Left colon (tissue), 2 donors: ENCODE data around the gene WDR4. TPM values are rescaled to one million over a fixed set of nuclear protein-coding genes. Genes with fewer than 3 reads are reported as not detected.
"Not testable (repeated sequence)": the region's sequence is repeated elsewhere in the genome, so short reads cannot be mapped to it uniquely, and the experiment has no call there.

ENCODE experiments used
- ATAC-seq: fragments of 200-7000 bp; cut with Tn5 transposase; one replicate; pipeline ENCODE4 v1.9.1; 2020; ENCODE audit warnings: mild to moderate bottlenecking, moderate library complexity
- DNase-seq, 2 donors: peaks; one replicate each; pipeline ENCODE4 v3.0.0-alpha.2; 2020
- intact Hi-C, 2 donors: fragments of 100-400 bp; cut with DNase I in 1 of 2; cut with micrococcal nuclease in 1 of 2; formaldehyde crosslinking; loops; one replicate each; pipeline versions ENCODE4 v1.11.2 to v1.14.0; 2022; cut with DNase I, micrococcal nuclease
- long read RNA-seq: library from polyadenylated mRNA; unstranded; transcript quantifications from one replicate; pipeline ENCODE4 v2.0.0, GENCODE V29; 2021
- total RNA-seq, 2 donors: library from RNA; stranded (reverse); fragmentation: NEBNext Ultra II Directional; extraction: Animal tissue kit (Norgen Biotek cat#: 25700); gene quantifications; one replicate each; pipeline ENCODE4 v1.2.1, GENCODE V29; 2021
- donor health status: DM: no; HTN: no; CAD: no.
- donor health status: DM: yes; HTN: yes; CAD: no.

WDR4 gene, protein sequence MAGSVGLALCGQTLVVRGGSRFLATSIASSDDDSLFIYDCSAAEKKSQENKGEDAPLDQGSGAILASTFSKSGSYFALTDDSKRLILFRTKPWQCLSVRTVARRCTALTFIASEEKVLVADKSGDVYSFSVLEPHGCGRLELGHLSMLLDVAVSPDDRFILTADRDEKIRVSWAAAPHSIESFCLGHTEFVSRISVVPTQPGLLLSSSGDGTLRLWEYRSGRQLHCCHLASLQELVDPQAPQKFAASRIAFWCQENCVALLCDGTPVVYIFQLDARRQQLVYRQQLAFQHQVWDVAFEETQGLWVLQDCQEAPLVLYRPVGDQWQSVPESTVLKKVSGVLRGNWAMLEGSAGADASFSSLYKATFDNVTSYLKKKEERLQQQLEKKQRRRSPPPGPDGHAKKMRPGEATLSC
- total RNA-seq: 10 to 100 TPM; 10.5 to 21.5 TPM
- long read RNA-seq, transcript WDR4-201 (12 exons, 1,471 nt): major isoform, 14 of 28 reads
- long read RNA-seq, transcript WDR4-202 (11 exons, 2,122 nt): minor isoform, 5 of 28 reads
- long read RNA-seq, partial matches to known transcripts: 1 of 28 reads
- long read RNA-seq, other reads (novel, unspliced or antisense): 8 of 28 reads

DNA sequence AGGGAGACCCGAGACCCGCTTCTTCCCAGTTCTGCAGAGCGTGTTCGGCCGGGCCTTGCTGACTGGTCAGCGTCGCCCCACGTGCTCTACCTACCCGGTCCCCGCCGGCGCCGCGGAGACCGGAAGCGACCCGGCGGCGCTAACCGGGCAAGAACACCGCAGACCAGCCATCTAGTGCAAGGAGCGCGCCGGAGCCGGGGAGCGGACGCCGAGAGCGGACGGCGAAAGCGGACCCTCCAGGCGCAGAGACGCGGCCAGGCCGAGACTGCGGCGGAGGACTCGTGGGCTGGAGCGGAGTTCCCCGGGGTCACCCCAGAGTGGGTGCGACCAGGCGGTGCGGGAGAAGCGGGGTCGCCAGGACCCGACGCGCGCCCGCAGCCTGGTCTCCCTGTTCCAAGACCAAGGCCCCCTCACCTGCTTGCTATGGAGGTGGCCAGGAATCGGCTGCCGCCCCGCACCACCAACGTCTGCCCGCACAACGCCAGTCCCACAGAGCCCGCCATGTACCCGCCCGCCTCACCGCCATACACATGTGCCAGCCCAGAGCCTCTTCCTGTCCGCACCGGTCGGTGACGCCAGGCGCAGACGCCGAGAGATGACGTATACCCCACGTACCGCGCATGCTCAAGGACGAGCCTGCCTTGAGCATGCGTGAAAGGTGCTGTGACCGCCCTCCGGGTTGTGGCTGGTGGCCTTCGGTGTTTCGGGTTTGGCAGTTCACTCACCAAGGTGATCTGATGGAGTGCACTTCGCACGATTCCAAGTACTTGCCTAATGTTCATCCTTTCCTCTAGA, at the start of gene WDR4:
WDR4 (minus strand) TSS at position 547 of the 795 bp plus-strand sequence; CDS start at position 503, 44 bp downstream.
- intact Hi-C loops: no loop called here
- peak; percentile 97 to 98 for DNase-seq
- peak; percentile 96 for ATAC-seq

DNA sequence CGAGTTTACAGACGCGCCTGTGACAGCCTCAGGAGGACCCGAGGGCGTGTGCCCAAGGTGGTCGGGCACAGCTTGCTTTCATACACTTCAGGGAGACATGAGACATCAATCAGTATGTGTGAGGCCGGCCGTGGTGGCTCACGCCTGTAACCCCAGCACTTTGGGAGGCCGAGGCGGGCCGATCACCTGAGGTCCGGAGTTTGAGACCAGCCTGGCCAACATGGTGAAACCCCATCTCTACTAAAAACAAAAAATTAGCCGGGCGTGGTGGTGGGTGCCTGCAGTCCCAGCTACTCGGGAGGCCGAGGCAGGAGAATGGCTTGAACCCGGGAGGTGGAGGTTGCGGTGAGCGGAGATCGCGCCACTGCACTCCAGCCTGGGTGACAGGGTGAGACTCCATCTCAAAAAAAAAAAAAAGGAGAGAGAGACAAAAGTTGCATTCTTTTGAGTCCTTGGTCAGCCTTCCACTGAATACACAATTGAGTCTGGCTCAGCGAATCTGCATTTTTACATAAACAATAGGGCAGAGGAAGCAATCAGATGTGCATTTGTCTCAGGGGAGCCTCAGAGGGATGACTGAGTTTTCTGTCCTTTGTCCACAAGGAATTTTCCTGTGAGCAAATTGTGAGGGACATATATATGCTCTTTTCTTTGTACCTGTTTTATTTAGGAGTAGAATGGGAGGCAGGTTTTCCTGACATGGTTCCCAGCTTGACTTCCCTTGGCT, 48.3 kb upstream of the WDR4 start:
- intact Hi-C loops, ATAC-seq, DNase-seq: not testable (repeated sequence)

DNA sequence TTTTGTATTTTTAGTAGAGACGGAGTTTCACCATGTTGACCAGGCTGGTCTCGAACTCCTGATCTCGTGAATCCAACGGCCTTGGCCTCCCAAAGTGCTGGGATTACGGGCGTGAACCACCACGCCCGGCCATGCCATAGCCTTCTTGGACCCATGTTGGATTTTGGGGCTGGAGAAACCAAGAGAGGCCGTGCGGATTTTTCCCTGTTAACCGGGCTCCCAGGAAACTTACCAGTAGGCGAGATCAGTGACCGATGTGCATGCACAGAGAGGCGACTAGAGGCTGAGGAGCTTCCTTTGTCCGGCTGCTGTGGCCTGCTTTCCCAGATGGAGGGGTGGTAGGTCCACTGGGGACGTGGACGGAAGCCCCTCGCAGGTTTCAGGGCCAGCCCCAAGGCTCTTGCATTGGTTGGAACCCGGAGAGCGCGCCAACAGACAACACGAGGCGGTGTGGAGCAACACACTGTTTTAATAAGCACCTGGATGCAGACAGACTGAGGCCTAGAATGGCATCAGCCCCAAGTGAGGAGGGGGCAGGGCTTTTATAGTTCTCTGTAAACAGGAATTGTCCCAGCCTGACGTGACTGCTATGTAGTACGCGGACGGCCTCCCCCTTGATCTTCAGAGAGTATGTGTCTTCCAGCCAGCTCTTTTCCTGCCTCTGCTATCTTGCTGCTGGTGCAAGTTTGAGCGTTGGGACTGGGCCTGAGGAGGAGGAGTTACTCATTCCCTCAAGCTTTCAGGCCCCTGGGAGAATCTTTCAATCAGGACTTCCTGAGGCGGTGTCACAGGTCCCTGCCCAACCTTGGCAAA, 46.0 kb upstream of the WDR4 start, which contains the start of gene ERVH48-1:
ERVH48-1 (minus strand) TSS at position 517 of the 813 bp plus-strand sequence. CDS start 6,624 bp downstream, outside the sequence.
- intact Hi-C loops: no loop called here
- ATAC-seq: no peak
- no peak for DNase-seq

DNA sequence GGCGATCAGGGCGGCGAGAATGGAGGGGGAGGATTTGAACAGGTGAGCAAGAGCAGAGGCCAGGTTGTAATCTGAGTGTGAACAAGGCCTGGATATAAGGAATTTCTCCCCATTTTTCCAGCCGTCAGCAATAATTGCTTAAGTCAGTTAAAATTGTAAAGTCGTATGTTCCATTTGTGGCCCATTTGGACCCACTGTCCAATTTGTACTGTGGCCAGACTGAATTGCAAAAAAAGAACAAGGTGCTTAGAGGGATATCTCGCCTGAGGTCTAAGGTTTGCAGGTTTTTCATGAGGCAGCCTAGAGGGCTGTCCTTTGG, 45.1 kb upstream of the WDR4 start:
- intact Hi-C loops: no loop called here
- DNase-seq (no peak), ATAC-seq (no peak)

DNA sequence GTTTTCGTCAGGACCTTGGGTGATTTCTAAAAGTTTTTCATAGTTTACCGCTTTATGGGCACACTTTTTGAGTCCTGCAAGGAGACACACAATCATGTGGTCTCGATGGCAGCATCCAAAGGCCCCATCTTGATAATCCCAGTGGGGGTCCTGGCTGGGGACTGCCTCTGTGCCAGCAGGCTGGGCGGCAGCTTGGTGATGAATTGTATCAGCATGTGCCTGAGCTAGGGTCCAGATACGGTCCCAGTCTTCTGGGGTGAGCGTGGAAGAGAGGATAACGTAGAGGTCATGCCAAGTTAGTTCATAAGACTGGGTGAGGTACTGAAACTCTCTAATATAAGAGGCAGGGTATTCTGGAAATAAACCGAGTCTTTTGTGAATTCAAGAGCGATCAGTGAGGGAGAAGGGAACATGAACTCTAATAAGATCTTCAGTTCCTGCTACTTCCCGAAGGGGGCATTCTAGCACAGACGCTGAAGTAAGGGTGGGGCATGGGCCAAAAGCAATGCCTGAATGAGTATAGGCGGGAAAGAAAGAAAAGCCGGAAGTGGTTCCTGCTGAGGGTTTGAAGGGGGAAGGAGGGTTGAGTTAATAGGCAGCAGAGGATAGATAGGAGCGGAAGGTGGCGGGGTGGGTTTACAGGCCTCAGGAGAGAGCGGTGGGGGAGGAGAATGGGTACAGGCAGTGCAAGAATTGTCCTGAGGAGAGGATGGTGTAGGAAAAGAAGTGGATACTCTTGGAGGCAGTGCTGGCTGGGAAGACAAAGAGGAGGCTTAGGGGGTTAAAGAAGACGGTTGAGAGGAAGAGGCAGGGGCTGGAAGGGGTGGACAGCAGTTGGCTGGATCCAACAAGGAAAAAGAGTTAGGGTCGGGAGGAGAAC, 44.5 kb upstream of the WDR4 start:
- intact Hi-C loops: no loop called here
- DNase-seq: peak; percentile 69 to 74
- ATAC-seq: peak; percentile 98

DNA sequence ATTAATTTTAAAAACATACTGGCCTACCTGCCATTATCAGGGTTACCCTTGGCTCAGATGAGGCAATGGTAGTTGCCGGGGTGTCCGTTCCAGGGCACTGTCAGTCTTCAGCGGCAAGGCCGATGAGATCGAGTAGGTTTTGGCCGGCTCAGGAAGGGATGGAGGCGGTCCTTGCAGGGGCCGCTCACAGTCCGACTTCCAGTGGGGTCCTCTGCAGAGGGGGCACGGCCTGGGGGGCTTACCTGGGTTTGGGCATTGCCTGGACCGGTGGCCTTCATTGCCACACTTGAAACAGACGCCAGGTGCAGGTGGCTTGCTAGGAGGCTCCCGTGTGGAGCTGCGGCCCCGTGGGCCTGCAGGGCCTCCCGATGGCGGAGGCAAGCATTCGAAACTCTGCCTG, 43.6 kb upstream of the WDR4 start:
- ATAC-seq: no peak
- intact Hi-C loops: no loop called here
- no peak for DNase-seq

DNA sequence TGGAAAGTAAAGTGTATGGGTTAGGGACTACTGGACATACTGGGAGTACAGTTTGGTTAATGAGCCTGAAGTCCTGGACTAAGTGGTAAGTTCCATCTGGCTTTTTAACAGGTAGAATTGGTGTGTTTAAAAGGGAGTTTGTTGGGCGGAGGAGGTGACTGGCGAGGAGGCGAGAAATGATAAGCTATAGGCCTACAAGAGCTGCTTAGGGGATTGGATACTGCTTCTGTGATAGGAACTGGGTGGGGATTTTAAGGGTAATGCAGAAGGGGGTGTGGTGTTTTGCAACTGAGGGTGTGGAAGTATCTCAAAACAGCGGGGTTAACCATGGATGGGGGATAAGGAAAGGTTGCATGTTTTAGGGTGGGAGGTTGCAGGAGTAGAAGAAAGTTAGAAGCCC, 42.6 kb upstream of the WDR4 start:
- no peak for ATAC-seq
- no peak for DNase-seq

DNA sequence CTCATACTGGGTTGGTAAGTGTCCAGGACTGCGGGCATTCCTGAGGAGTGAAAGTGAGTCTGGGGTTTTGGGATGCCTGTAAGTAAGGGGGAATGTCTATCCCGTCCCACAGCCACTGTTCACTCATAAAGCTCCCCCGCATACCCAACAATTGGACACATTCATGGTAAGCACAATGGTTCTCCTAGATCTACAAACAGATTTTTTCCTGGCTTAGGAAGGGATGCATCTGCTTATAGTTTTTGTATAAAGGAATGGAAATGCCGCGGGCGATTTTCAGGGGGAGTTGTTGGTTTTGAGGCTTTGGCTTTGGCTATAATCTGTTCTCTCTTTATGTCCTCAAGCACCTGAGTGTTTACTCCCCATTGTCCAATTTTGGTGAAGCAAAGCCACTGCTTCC, 39.0 kb upstream of the WDR4 start:
- intact Hi-C loops: no loop called here
- ATAC-seq: no peak

More for the DNA sequence above, 42.6 kb upstream of the WDR4 start:
- intact Hi-C loops: no loop called here

DNA sequence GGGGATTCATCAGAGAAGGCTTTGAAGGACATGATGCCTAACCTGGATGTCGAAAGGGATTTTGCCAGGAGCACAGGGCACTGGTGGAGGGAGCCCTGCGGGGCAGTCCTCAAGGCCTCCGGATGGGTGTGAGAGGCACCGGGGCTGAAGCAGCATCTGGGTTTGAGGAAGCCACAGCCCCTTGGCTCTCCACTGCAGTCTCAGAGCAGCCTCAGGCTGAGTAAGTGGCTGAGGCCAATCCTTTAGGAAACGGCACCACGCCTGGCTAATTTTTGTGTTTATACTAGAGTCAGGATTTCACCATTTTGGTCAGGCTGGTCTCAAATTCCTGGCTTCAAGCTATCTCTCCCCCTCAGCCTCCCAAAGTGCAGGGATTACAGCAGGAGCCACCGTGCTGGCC, 34.1 kb upstream of the WDR4 start:
- ATAC-seq (no peak), DNase-seq (no peak)
- intact Hi-C loops: no loop called here

More for the DNA sequence above, 39.0 kb upstream of the WDR4 start:
- DNase-seq: no peak

DNA sequence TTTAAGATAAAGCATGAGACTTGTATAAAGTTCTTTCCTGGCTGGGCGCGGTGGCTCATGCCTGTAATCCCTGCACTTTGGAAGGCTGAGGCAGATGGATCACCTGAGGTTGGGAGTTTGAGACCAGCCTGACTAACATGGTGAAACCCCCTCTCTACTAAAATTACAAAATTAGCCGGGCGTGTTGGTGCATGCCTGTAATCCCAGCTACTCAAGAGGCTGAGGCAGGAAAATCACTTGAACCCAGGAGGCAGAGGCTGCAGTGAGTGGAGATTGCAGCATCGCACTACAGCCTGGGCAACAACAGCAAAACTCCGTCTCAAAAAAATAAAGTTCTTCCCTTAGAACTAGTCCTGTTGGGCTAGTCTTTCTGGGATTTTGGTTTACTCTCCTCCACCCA, 32.6 kb upstream of the WDR4 start:
- intact Hi-C loops, ATAC-seq, DNase-seq: not testable (repeated sequence)

DNA sequence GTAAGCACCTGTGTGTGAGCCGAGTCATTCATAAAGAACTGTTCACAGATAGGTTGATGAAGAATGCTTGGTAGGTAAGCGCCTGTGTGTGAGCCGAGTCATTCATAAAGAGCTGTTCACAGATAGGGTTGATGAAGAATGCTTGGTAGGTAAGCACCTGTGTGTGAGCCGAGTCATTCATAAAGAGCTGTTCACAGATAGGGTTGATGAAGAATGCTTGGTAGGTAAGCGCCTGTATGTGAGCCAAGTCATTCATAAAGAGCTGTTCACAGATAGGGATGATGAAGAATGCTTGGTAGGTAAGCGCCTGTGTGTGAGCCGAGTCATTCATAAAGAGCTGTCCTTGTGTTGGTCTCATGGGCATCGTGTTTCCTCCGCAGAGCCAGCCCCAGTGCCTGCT, 29.1 kb upstream of the WDR4 start:
- DNase-seq, intact Hi-C loops, ATAC-seq: not testable (repeated sequence)

DNA sequence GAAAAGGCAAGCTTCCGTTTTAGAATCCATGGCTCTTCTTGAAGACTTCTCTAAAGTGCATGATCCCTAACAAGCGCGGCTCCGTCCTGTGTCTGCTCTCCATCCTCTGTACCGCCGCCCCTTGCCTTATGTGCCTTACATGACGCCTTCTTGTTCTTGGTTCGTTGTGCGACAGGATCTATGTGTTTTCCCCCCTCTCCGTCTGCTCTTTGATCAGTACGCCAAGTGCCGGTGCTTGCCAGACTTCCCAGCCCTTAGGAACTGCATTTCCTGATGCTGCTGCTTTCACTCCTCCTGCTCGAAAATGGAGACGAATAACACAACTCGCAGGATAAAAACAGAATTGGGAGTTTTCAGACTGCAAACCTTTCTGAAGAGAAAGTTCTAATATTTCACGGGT, 26.9 kb upstream of the WDR4 start:
- intact Hi-C loops: no loop called here
- ATAC-seq (no peak), DNase-seq (no peak)

DNA sequence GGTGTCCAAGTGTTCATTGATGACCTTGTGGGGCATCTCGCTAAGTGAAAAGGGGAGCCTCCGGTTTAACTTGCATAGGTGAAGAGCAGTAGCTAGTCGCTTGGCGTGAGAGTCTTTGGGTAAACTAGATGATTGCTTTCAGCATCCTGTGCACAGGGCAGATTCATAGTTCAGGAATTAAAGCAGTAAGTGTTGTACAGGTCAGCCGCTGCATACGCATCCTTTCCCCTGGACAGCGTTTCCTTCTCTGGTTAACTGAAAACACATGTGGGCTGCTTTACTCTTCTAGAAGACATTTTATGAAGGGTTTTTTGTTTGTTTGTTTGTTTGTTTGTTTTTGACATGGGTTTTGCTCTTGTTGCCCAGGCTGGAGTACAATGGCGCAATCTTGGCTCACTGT, 25.9 kb upstream of the WDR4 start:
- DNase-seq: no peak
- ATAC-seq: no peak
- intact Hi-C loops: no loop called here

DNA sequence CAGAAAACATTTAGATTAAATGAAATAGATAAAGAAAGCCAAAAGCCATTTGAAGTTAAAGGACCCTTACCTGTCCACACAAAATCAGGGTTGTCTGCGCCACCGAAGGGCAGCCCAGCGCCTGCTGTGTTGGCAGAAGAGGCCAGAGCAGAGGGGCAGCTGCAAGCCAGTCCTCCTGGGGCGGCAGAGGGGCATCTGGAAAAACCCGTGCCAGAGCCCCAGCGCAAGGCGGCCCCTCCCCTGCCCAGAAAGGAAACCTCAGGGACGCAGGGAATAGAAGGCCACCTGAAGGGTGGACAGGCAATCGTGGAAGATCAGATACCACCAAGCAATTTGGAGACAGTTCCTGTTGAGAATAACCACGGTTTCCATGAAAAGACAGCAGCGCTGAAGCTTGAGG, 24.5 kb upstream of the WDR4 start:
- DNase-seq (no peak), ATAC-seq (no peak)
- intact Hi-C loops: no loop called here

DNA sequence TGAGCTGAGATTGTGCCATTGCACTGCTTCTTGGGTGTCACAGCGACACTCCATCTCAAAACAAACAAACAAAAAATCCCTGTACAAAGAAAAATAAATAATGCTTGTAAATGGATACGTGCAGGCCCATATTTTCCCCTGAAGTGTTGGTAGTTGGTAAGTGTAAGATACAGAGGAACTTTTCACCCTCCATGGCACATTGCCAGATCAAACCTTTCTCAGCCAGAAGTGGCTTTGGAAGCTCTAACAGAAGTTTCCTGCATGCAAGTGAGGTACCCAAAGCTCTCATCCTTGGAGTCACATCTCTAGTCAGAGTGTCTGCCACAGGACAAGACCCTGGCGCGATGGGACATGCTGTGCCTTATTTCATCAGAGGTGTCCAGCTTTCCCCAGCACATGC, 21.1 kb upstream of the WDR4 start:
- intact Hi-C loops: no loop called here
- ATAC-seq (no peak), DNase-seq (no peak)

DNA sequence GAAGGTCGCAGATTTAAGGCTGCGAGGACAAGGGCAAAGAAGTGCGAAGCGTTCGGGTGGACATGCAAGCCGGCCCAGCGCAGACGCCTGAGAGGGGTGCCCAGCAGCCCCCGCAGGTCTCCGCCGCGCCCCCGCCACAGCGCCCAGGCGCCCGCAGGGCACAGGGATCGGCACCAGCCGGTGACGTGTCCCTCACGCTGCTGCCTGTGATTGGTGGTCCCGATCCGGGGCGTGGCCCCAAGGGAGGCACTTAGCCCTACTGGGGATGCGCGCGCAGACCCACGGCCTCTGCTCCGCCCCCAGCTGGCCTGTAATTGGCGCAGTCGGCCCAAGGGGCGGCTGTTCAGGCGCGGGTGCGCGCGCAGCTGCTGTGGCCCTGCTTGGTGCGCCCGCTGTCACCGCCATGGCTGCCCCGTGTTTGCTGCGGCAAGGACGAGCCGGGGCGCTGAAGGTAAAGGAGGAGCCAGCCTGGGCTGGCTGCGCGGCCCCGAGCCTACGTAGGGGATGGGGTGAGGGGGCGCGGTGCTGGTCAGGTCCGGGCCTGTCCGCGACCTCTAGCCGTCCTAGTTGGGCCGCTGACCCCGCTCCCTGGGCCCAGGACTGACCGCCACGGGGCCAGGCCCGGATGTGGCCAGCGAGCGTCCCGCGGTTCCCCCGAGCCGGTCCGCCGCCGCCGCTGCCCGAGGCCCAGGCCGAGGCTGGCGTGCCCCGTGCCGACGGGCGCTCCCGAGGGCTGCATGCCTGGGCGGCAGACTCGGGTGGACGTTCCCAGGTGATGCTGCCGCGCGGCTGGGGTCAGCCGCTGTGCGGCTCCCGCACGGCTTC, 13.8 kb upstream of the WDR4 start, which contains the start of gene NDUFV3:
NDUFV3 (plus strand) TSS at position 379 of the 825 bp plus-strand sequence; CDS start at position 404, 25 bp downstream.
- intact Hi-C loops: no loop called here
- DNase-seq (peak; percentile 100), ATAC-seq (peak; percentile 95)
